GM18498 (cell line): ENCODE results near the gene HMCN2.
"Not testable (repeated sequence)": the region's sequence is repeated elsewhere in the genome, so short reads cannot be mapped to it uniquely, and the experiment has no call there.

Experiments
- ATAC-seq: cut with Tn5 transposase; IDR thresholded peaks from one replicate; pipeline ENCODE4 v1.9.1; 2021; ENCODE audit warnings: mild to moderate bottlenecking, moderate library complexity; ENCODE audit not compliant: unreplicated experiment

The HMCN2 gene

DNA sequence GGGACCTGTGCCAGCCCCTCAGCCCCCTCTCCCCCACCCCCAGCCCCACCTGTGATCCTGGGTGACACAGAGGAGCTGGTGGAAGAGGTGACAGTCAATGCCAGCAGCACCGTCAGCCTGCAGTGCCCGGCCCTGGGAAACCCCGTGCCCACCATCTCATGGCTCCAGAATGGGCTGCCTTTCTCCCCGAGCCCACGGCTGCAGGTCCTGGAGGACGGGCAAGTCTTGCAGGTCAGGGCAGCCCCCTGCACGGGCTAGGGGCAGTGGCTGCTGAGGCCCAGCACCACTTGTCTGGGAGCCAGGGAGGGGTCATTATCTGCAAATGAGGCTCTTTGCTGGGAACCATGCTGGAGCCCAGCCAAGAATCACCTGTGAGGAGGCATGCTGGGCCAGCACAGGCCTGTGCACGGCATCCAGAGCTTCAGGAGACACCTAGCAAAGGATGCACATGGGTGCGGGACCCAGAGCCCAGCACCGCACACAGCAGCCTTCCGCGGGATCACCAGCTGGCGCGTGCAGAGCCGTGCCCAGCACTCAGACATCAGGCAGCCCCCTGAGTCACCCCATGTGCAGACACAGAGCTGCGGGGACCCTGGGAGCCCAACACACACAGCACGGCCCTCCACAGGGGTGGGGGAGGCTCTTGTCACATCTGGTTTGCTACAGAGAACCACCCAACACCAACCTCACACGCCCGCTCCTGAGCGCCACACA lies 117.2 kb downstream of the HMCN2 start:
- ATAC-seq, result no peak

DNA sequence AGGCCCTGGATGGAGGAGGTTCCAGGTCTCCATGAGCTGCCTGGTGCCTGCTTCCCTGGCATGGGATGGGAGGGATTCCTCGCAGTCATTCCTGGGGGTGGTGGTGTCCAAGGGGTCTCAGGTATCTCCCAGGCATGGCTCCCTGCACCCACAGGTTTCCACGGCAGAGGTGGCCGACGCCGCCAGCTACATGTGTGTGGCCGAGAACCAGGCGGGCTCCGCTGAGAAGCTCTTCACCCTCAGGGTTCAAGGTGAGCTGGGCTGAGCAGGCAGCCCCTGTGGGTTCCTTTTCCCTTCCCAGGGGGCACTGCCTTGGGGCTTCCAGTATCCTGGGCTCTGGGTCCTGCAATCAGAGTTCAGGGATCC lies 117.8 kb downstream of the HMCN2 start:
- ATAC-seq, result no peak

DNA sequence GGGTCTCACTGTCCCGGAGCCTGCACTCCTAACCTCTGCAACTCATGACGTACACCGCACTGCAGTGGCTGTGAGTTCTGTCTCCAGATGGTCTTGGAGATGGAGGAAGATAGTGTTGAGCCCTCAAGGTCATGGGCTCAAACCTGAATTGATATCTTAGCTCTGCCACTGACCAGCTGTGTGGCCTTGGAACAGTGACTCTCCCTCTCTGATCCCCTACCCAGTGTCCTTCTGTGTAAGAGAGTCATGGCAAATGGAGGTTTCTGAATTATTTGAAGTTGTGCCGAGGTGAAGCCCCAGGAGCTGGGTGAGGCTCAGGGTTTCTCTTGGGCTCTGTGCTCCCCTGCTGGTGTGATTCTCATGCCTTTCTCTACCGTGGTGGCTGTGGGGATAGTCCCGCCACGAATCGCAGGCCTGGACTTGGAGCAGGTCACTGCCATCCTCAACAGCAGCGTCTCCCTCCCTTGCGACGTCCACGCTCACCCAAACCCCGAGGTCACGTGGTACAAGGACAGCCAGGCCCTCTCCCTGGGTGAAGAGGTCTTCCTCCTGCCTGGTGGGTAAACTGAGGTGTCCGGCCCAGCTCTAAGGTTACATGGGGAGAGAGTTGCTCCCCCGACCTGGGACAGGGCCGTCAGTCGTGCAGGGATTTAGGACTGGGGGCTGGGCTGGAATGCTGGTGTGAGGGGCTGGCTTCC lies 118.6 kb downstream of the HMCN2 start:
- no peak for ATAC-seq

DNA sequence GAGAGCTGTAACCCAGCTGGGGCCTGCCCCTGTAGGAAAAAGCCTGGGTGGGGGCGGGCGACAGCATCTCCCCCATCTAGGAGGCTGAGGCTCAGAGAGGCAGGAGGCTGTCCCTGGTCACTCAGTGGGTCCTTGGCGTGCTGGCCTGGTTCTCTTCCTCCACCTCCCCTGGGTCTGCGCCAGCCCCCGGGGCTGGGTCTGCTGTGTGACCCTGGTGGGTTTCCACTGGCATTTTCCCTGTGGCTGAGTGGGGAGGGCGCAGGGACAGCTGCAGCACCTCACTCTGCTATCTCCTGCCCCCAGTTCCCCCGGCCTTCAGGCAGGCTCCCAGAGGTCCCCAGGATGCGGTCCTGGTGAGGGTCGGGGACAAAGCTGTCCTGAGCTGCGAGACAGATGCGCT lies 119.7 kb downstream of the HMCN2 start:
- no peak for ATAC-seq

DNA sequence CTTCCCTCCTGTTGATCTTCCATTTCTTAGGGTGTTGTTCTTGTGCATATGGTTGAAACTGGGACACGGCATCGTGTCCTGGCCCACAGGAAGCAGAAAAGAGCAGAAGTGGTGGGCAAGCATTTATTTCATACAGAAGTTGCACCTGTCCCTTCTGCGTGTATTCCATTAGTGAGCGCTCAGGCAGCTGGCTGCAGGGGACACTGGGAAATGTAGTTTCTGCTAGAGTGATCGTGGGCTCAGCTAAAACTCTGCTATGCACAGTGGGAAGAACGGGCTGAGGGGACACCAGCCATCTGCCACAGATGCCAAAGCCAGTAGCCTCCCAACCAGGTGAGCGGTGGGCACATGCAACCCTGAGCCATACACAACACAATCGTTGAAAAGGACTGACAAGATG lies 121.8 kb downstream of the HMCN2 start:
- no peak for ATAC-seq

DNA sequence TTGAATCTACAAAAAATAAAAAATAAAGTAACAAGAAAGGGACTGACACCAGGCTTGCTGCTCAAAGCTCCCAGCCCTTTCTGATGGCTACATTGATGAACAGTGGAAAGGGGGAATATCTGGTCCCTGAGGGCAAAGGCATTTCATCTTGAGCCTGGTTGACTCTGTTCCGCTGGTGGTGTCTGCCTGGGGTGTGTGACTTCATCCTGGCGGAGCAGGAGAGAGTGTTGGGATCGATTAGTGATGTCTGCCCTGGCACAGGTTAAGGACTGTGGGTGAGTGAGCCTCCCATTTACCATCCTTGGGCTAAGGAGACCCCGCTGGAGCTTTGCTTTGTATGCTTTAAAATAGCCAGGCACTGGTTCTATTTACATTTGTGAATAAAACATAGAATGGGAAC lies 122.3 kb downstream of the HMCN2 start:
- no peak for ATAC-seq

DNA sequence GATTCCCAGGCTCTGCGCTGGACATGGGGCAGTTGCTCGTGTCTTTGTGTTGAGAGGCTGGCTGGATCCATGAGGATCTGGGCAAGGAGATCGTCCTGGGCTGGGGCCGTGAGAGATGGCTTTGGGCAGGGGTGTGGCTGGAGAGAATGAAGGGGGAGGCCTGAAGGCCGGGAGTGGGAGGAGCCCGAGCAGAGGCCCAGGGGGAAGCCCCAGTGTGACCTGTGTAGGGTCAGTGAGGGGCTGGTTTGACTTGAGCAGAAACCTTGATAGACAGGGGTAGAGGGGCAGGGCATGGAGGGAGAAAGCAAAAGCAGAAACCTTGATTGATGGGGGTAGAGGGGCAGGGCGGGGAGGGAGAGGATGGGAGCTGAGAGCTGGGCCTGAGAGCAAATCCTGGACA lies 124.8 kb downstream of the HMCN2 start:
- ATAC-seq, result no peak

DNA sequence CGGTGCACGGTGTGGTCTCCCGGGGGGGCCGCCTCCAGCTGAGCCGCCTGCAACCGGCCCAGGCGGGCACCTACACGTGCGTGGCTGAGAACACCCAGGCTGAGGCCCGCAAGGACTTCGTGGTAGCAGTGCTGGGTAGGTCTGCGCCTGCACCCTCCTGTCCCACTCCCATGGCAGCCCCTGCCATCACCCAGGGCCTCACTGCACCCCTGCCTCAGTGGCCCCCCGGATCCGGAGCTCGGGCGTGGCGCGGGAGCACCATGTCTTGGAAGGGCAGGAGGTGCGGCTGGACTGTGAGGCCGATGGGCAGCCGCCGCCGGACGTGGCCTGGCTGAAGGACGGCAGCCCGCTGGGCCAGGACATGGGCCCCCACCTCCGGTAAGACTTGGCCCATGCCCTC lies 125.4 kb downstream of the HMCN2 start:
- ATAC-seq, result no peak

DNA sequence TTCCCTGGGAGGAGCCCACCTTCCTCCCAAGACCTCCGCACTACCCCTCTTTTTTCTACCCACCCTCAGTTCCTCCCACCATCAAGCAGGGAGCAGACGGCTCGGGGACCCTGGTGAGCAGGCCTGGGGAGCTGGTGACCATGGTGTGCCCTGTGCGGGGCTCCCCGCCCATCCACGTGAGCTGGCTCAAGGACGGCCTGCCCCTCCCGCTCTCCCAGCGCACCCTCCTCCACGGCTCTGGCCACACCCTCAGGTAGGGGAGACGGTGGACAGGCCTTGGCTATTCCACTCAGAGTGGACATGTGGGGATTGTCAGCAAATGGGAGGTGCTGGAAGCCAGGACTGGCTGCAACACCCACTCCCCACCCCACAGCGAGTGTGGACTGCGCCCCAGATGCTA lies 126.3 kb downstream of the HMCN2 start:
- no peak for ATAC-seq

DNA sequence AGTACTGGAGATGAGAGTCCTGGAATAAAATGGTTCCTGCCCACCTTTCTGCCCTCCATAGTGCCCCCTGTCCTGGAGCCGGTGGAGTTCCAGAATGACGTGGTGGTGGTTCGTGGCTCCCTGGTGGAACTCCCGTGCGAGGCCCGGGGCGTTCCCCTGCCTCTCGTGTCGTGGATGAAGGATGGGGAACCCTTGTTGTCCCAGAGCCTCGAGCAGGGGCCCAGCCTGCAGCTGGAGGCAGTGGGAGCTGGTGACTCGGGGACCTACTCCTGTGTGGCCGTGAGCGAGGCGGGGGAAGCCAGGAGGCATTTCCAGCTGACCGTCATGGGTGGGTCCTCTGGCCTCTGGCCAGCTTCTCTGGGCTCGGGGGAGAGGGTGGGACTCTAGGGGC lies 128.1 kb downstream of the HMCN2 start:
- no peak for ATAC-seq

DNA sequence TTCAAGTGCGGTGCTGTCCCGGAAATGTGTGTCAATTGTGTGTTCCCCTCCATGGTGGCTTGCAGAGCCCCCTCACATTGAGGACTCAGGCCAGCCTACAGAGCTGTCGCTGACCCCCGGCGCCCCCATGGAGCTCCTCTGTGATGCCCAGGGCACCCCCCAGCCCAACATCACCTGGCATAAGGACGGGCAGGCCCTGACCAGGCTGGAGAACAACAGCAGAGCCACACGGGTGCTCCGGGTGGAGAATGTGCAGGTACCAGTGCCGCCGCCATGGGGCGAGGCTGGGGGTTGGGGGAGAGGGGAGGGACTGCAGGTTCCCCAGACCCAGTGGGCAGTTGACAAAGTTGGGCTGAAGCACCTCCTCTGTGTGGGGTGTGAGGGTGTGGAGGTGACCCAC lies 128.8 kb downstream of the HMCN2 start:
- no peak for ATAC-seq

DNA sequence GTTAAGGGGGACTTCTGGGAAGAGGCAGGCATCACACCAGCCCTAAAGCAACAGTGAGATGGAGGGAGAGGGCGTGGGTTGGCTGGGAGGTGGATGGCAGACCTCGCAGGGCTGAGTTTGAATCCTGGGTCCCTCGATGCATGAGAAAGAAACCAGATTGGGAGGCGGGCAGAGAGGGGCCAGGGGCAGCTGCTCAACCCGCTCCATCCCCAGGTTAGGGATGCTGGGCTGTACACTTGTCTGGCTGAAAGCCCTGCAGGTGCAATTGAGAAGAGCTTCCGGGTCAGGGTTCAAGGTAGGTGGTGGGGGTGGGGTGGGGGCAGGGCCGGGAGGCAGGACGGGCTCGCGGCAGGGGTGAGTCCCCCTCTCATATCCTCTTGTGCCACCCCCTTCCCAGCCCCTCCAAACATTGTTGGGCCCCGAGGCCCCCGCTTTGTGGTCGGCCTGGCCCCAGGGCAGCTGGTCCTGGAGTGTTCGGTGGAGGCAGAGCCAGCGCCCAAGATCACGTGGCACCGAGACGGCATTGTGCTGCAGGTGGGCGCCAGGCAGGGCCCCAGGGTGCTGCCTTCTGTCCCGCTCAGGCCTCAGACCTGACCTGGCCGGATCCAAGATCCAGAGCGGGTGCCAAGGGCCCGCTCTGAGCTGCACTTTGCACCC lies 129.4 kb downstream of the HMCN2 start:
- no peak for ATAC-seq

DNA sequence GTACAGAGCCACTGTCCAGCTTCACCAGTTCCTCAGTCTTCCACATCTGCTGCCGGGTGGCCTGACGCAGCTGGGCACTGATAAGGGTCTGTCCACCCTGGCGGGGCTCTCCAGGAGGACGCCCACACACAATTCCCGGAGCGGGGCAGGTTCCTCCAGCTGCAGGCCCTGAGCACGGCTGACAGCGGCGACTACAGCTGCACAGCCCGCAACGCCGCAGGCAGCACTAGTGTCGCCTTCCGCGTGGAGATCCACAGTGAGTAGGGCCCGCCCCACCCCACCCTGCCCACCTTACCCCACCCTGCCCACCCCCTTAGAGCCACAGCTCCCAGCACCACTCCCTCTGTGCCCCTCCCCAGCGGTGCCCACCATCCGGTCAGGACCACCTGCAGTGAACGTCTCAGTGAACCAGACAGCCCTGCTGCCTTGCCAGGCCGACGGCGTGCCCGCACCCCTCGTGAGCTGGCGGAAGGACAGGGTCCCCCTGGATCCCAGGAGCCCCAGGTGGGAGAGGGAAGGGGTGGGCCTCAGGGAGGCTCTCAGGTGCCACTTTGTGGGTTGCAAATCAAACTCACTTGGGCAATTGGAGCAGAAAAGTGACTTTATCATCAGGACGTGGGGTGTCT lies 130.4 kb downstream of the HMCN2 start:
- no peak for ATAC-seq

DNA sequence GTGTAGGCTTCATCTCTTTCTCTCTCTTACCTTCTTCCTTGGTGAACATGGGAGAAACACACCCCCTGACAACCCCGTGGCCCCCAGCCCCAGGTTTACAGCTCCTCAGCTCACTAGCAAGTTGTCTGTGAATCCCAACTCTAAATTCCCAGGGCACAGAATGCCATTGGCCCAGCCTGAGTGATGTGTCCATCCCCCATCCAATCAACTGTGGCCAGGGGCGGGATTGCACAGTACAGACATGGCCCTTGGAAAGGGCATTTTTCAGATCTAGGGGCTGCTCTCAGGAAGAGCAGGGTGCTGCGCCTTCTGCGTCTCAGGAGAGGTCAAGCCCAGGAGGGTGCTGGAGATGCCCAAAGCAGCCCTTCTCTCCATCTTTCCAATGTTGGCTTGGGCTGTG lies 131.0 kb downstream of the HMCN2 start:
- no peak for ATAC-seq

DNA sequence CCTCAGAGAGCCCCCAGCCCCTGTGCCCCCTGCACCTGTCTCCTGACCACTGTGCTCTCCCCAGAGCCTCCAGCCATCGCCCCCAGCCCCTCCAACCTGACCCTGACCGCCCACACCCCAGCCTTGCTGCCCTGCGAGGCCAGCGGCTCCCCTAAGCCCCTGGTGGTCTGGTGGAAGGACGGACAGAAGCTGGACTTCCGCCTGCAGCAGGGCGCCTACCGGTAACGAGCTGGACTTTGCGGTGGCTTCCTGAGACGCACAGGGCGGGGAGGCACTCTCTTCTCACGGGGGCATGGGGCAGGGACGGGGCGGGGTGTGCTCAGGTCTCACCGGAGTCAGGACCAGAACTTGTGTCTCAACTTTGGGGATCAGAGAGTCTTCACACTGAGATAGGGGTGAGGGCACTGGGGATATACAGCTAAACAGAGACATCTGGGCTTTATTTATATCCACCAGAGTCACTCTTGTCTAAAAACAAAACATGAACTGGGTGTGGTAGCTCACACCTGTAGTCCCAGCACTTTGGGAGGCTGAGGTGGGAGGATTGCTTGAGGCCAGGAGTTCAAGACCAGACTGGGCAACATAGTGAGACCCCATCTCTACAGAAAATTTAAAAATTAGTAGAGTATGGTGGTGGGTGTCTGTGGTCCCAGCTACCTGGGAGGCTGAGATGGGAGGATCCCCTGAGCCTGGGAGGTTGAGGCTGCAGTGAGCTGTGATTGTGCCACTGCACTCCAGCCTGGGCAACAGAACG lies 133.1 kb downstream of the HMCN2 start:
- ATAC-seq, result no peak

DNA sequence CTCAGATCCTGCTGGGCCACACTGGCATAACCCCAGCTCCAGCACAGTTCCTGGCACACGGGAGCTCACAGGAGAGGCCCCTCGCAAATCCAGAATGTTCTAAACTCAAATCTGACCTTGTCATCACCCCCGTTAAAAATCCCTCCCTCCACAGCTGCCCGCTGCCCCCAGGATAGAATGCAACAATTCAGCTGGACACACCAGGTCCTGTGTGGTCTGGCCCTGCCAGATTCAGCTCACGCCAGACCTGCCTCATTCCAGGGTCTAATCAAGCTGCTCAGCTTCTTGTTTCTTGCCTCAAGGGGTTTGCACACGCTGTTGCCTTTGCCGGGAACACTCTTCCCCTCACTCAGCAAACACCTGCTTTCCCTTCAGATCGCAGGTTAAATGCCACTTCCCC lies 134.2 kb downstream of the HMCN2 start:
- no peak for ATAC-seq

DNA sequence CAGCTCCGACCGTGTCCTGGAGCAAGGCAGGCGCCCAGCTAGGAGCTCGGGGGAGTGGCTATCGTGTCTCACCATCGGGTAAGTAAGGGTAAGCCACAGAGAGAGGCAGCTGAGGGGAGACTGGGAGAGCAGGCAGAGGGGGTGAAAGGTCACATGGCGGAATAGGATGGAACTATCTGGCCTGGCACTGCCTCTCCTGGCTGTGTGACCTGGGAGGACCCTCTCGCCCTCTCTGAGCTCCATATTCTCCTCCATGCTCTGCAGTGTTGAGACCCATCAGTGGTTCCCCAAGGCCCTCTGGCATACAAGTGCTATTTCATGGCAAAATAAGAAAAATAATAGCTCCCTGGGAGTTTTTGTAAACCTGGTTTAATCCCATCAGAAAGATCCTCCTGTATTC lies 135.3 kb downstream of the HMCN2 start:
- ATAC-seq, result no peak

DNA sequence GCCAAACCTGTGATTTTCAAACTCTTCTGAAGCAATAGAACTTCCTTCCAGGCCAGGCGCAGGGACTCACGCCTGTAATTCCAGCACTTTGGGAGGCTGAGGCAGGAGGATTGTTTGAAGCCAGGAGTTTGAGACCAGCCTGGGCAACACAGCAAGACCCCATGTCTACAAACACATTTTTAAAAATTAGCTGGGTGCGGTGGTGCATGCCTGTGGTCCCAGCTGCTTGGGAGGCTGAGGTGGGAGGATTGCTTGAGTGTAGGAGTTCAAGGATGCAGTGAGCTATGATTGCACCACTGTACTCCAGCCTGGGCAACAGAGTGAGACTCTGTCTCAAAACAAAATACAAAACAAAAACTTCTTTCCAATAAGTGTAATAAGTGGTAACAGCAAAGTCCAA lies 136.2 kb downstream of the HMCN2 start:
- ATAC-seq, result not testable (repeated sequence)

DNA sequence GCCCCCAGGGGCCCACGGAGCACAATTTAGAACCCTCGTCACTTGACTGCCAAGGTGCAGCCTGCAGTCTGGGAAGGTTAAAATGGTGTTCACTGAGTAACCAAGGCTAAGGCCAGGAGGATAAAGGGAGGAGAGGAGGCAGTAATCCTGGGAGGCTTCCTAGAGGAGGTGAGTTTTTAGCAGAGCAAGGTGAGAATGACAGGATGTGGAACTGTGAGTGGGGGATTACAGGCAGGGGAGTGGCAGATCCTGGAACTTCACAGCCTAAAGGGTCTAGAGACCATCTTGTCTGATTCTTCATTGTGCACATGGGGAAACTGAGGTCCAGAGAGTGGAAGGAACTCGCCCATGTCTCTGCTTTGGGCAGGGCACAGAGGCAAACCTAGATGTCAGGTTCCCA lies 136.7 kb downstream of the HMCN2 start:
- no peak for ATAC-seq

DNA sequence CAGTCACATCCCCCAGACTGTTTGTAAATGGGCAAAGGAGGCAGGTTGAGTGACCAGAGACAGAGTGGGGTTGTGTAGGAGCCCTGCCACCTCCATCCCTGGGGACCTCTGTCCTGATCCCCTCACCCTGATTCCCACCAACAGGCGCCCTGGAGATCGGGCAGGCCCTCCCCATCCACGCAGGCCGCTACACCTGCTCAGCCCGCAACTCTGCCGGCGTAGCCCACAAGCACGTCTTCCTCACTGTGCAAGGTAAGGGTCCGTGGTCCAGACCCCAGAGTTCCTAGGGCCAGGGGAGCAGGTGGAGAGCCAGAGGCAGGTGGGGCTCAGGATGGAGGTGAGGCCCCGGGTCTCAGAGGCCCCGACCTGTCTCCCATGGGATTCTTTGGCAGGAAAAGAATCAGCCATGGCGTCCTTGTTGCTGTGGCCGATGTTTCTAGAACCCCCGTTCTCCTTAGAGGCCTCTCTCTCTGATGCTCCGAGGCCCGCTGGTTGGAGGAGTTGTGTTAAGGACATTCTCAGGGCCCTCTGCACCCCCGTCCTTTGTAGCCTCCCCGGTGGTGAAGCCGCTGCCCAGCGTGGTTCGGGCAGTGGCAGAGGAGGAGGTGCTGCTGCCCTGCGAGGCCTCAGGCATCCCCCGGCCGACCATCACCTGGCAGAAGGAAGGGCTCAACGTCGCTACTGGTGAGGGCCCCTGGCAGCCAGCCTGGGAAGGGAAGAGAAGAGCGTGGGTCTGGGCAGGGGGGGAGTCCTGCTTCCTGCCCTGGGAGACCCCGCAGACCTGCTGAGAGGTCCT lies 137.3 kb downstream of the HMCN2 start:
- ATAC-seq, result no peak
